HG02970 (cell line): ENCODE data around the gene NFAM1.

Source experiments
- ATAC-seq: cut with Tn5 transposase; IDR thresholded peaks from one replicate; pipeline ENCODE4 v1.9.1; 2021; ENCODE audit warnings: mild to moderate bottlenecking, moderate library complexity, moderate number of reproducible peaks; ENCODE audit not compliant: unreplicated experiment, low FRiP score

Gene NFAM1

GRCh38 chr22:42384506-42384905 lies 47.7 kb downstream of the NFAM1 start:
- ATAC-seq, result no peak

GRCh38 chr22:42383851-42384417 lies 48.3 kb downstream of the NFAM1 start:
- ATAC-seq, result no peak

- no peak for ATAC-seq
Observed at GRCh38 chr22:42383287-42383686, 48.9 kb downstream of the NFAM1 start.

GRCh38 chr22:42380769-42381551 lies 51.2 kb downstream of the NFAM1 start:
- no peak for ATAC-seq

- ATAC-seq, result no peak
Observed at GRCh38 chr22:42379966-42380537, 52.2 kb downstream of the NFAM1 start.

DNA sequence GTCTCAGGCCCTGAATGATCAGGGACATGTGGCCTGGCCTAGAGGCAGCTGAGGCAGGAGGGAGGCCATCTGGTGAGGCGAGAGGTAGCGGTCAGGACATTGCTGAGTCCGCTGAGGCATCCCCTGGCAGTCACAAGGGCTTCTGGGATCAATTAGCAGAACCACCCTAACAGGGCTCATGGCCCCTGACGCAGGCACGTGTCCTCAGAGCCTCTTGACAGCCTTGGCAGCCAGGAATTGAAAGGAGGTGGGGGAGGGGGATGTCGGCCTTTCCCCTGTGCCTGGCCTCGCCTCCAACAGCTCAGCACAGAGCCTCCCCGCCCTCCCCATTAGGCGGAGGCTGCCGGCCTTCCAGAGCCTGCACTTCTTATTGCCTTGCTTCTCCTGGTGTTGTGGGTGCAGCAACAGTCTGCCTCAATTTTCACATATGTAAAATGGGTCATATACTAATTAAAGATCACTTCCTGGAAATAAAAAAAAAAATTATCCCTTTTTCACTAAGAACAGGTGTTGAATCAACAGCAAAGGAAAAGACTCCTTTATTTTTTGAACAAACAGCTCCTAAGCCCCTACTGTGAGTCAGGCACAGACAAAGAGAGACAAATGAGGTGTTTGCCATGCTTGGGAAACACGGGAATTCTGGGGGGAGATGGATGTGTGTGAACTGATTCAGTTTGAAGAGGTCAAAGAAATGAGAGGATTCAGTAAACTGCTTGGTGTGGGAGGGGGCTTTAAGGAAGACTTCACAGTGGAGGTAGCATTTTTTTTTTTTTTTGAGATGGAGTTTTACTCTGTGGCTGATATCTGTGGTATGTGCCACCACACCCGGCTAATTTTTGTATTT lies 55.3 kb downstream of the NFAM1 start:
- no peak for ATAC-seq

GRCh38 chr22:42375982-42376381 lies 56.2 kb downstream of the NFAM1 start:
- no peak for ATAC-seq

GRCh38 chr22:42372976-42373375 lies 59.2 kb downstream of the NFAM1 start:
- no peak for ATAC-seq

DNA sequence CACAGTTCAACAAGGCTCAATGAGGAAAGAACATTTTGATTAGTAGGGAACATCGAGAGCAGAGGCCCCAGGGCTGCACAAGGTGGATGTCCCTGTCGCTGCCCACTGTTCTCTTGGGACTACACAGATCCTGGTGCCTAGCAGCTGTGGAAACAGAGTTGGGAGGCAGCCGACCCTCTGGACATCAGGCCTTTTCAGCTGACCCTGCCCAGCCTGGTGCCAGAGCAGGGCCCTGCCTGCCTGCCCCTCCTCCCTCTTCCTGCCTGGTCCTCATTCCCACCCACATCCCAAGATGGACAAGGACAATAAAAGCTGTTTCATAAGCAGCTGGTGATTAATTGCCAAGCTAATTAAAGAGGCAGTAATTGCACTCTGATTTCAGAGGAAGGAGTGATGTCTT lies 60.7 kb downstream of the NFAM1 start:
- no peak for ATAC-seq

- ATAC-seq, result no peak
Observed at GRCh38 chr22:42371099-42371498, 61.1 kb downstream of the NFAM1 start.

GRCh38 chr22:42369250-42370041 lies 62.8 kb downstream of the NFAM1 start:
- ATAC-seq, result peak; percentile 91

DNA sequence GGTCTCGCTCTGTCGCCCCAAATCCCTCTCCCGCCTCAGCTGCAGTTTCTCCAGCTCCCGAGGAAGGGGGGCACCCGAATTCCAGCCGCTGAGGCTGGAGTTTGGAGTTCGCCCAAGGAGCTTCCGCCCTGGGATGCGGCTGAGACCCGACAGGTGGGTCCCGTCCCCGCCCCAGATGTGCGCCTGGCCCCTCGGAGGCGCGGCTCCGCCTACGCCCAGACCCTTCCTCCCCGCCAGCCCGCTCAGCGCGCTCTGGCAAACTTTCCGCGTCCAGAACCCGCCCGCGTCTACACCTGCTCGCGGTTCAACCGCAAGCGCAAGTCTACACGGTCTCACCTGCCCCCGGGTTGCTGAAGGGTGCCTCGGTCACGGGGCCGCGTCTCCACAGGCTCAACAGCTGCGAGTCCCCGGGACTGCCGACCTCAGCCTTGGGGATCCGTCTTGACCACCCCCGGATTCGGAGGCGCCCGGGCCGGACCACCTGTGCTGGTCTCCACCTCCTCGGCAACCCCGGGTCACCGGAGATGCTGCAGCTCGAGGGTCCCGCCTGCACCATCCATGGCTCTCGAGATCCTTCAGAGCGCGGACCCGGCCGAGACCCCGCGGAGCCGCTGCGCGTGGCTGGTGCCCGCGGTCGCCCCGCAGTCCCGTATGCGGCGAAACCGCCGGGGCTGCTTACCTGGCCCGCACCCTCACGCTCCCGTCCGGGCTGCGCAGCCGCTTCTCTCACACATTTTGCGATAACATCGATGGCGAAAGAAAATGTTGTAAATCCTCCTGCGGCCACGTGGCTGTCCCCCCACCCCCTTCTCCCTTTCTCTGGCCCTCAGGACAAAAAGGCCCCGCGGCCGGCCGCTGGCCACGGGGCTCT lies 63.6 kb downstream of the NFAM1 start:
- peak; percentile 35 for ATAC-seq

DNA sequence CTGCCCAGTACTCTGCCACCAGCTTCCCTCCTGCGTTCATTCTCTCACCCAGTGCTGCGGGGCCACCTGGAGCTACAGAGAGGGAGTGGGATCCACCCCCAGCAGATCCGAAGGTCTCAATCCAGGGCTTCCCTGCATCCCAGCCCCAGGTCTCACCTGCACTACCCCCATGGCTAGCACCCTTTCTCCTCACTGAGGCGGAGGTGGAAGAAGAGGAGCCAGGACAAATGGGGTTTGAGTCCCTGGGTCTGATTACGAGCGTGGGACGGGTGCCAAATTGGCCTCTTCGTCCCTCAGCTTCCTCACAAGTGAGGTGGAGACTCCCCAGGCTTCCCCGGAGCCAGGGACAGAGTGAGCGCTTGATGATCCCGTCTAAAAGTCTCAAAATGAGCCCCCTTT lies 64.2 kb downstream of the NFAM1 start:
- ATAC-seq, result no peak

DNA sequence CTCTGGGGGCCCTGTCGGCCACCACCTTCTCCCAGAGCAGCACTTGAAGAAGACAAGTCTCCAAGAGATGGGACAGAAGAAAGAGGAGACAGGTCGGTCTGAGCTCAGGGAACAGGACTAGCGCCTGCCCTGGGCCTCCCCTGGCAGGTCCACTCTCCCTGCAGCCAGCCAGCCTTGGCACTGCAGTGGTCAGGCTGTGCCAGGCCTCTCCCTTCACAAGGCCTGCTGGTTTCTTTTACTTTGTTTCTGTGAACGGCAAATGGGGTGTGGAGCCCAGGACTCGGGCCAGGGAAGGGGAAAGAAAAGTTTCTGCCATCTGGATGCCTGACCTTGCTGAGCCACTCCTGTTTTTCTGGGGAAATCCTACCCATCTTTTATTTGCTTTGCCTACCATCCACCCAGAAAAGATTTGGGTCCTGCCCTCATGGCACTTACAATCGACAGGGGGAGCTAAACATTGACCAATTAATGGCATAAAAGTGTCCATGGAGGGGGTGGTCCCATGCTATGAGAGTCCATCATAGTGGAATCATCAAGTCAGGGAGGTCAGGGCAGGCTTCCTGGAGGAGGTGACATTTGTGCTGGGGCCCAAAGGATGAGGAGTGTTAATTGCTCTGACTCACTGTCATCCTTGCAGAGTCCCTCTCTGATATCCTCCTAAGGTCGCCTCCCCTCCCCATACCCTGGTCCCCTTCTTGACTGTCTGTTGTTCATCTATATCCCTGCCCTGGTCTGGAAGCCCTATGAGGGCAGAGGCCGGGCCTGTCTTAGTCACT lies 65.2 kb downstream of the NFAM1 start:
- no peak for ATAC-seq

DNA sequence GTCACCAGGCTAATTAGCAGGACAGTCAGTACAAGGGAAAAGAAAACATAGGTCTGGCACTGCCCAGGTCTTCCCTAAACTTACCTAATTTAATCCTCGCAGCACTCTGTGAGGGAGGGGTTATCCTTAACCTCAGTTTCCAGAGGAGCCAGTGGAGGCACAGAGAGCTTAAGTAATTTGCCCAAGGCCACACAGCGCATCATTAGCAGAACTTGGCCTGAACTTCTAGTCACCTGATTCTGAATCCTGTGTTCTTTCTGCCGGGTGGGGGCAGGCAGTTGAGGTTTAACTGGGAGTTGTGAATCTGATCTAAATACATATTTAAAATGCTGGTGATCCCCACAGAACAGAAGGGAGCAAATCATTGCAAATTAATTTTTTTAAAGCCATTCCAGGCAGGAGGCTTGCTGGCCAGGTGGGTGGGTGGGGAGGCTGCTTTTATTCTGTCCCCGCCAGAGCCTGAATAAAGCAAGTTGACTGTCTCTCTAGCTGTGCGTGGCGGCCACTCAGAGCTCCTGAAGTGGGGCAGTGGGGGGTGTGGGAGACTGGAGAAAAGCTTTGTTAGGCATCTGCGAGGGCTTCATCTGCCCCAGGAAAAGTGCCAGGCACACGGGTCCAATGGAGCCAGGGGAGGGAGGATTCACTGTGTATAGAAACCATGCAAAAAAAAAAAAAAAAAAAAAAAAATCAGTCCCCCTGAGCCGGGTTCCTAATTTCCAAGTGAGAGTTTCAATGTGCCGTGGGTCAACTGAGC lies 66.1 kb downstream of the NFAM1 start:
- ATAC-seq, result no peak

DNA sequence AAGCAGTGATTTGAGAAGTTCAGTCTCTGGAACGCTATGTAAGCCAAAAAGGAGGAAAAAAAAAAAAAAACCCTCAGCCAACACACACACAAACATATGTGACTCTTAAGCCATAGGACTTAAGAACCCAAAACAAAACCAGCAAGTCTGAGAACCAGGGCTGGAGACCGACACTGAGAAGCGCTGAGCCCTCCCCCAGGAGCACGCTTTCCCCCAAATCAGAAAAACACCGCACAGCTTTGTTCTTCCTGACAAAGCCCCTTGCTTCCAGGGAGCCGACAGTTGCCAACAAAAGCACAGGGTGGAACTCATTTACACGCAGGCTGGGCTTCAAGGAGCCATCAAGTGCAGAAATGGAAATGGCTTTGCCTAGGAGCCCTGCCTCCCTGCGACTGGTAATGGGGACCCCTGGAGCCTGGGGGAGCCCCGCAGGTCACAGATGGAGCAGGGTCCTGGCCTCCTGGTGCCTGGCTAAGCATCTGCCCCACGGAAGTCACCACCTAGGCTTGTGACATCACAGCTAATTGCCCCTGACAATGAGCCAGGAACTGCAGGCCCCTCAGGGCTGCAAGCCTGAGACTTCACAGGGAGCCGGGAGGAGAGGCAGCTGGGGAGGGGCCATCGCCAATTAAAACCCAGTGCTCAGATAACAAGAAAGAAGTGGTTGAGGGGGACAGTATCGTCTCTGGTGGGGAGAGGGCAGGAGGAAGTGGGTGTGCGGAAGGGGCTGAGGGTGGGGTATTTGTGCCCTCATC lies 66.9 kb downstream of the NFAM1 start:
- no peak for ATAC-seq

DNA sequence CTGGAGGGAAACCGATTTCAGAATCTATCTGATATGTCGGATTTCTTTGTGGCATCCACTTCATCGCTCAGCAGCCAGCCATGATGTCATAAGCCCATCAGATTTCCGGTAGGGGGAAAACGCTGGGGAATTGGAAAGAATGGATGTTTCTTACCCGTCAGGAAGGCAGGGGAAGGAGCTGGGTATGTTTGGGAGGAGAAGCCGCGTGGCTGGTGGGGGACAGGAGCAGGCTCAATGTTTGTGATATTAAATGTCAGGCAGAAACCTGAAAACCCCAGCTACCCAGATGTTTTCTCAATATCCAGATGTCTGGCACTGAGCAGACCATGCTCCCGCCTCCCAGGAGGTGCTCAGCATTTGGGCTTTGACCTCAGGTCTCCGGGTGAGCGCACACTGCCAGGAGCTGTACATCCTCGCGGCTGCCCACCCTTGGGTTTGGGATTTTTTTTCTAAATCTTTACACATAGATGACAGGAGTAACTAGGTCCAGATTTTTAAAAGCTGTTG lies 67.5 kb downstream of the NFAM1 start:
- ATAC-seq, result no peak
